ENCODE data around the gene EEF1B2.

GRCh38 chr2:206192157-206192556 is 32.5 kb downstream of the EEF1B2 start:
- TF ChIP-seq CTCF (IDR thresholded peaks at IDR 0.05): no peak
- no peak for TF ChIP-seq POLR2A (IDR thresholded peaks at IDR 0.05)

All from right lobe of liver (tissue), 4 donors.